HuH-7.5 (cell line): ENCODE measurements around the gene GRM1.
A peak's percentile ranks its signal among the peaks of the same experiment; 100 is the strongest.

Source experiments
- DNase-seq: peaks from one replicate; pipeline ENCODE4 v3.0.0; 2011; ENCODE audit warnings: low spot score

The GRM1 gene

DNA sequence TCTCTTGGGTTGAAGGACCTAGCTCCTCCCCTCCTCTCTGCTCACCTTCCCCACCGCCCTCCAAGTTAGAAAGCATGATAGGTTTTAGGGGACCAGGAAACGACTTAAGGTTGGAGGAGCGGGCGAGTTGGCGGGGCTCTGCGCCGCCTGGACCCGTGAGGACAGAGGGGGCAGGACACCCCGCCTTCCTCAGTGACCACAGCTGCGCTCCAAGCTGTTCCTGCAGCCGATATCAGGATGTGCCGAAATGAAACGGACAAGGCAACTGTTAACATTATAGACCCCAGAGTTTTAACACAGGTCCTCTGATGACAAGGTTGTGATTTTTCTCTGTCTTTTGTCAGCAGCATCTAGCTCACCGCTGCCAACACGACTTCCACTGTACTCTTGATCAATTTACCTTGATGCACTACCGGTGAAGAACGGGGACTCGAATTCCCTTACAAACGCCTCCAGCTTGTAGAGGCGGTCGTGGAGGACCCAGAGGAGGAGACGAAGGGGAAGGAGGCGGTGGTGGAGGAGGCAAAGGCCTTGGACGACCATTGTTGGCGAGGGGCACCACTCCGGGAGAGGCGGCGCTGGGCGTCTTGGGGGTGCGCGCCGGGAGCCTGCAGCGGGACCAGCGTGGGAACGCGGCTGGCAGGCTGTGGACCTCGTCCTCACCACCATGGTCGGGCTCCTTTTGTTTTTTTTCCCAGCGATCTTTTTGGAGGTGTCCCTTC is at the start of gene GRM1:
TSS of gene GRM1 (plus strand) at position 212 of the 722 bp plus-strand sequence. CDS start at position 668, 456 bp downstream.
- no peak for DNase-seq

DNA sequence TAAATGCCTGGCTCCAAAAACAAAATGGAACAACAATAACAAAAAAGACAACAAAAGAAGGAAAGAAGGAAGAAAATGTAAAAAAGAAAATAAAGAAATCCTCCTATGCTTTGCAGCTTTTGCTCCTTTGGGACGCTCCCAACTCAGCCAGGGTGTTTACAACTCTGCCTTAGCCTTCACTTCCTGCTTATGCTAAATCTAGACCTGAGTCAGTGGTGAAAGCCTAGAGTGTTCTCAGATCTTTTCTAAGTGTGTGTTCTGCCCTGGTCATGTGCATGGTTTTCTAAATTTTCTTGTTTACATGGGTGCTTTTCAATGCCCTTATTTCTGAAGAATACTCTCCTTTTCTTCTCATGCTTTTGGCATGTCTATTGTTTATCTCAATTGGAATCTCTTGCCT is 19.5 kb upstream of the GRM1 start:
- DNase-seq, result no peak

DNA sequence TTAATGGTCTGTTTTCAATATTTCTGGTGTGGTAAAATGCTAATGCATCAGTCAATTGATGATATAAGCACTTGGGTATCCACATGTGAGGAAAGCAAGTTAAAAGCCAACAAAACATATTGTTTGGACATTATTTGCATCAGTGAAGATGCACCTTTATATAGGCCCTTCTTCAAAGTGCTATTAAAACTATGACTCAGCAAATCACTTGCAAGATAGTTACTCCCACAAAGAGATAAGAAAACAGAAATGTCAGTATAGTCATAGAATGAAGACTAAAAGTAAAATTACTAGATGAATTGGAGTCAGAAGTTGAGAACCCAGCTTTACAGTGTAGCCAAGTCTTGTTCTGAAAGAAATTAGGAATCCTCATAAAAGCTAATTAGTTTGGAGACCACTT is 14.6 kb upstream of the GRM1 start:
- DNase-seq, result no peak

DNA sequence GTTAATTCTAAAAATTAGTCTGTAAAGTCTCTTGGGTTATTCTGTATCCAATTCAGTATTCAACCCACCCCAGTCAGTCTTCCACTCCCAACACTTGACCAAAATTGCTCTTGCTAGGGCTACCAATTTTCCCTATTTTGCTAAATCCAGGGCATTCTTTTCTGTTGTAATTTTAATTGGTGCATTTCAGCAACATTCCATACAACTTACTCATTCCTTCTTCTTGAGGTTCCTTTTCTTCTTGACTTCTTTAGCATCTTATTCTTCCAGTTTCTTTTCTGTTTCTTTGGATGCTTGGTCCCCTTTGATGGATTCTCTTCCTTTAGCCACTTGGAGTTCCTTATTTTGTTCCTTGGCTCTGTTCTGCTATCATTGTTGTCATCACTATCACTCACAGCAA is 11.2 kb upstream of the GRM1 start:
- DNase-seq, result no peak

DNA sequence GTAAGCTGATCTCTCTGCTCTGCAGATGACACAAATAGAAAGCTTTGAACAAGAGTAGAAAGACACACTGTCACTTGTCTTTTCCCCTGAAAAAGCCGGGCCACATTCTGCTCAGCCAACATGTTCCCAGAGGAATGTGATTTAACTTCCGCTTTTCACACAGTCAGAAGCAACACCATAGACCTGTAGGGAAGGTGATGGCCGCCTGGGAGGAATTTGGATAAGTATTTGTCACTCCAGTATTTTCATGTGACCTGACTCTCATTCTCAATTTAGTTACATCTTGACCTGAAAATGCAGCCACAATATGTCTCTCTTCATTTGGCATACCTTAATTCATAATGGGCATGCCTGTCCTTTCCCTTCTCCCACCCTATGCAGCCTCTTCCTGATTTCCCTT is 2.0 kb upstream of the GRM1 start:
- no peak for DNase-seq

DNA sequence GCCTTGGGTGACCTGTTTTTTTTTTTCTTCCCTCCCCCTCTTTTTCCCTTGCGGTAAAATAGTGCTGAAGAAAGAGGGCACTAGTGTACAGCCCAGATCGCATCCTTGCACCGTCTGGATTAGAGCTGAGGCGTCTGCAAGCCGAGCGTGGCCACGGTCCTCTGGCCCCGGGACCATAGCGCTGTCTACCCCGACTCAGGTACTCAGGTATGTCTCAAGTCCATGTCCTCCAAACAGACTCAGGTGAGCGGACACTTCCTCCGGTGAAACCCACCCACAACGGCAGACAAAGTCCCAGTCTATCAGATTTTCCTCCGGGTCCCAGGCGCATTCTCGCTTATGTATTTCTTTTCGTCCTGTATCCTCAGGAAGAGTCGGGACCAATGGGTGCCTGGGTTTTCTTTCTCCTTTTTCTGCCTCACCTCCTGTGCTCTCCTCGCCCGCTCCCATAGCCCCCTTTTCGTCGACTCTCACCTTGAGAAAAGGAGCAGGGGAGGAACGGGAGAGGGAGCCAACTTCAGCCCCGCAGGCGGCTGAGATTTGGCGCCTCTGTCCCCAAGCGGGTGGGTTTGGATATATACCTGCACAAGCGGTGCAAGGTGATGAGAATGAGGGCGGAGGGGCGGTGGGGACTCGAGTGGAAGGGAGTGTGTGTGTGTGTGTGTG is 1.1 kb upstream of the GRM1 start:
- DNase-seq, result no peak

DNA sequence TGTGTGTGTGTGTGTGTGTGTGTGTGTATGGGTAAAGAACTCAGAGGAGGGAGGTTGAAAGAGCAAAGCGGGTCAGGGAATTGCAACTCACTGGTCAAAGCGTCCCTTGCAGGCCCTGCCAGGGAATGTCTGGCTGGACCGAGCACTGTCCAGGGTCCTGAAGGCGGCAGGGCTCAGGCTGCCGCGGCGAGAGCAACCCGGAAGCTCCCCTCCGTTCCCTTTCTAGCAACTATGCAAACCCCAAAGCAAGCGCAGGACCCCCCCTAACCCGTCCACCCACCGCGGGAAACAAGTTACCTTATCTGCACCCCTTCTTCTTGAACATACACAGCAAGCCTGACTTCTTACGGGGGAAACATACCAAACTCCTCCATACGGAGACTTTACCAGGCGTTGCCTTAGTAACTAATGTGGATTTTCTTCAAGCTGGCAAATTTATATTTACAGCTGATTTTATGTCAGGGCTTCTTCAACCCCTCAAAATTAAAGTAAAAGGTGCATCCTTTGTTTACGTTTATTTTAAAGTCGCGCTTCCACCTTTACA is 538 bp upstream of the GRM1 start:
- DNase-seq, result peak; percentile 60

DNA sequence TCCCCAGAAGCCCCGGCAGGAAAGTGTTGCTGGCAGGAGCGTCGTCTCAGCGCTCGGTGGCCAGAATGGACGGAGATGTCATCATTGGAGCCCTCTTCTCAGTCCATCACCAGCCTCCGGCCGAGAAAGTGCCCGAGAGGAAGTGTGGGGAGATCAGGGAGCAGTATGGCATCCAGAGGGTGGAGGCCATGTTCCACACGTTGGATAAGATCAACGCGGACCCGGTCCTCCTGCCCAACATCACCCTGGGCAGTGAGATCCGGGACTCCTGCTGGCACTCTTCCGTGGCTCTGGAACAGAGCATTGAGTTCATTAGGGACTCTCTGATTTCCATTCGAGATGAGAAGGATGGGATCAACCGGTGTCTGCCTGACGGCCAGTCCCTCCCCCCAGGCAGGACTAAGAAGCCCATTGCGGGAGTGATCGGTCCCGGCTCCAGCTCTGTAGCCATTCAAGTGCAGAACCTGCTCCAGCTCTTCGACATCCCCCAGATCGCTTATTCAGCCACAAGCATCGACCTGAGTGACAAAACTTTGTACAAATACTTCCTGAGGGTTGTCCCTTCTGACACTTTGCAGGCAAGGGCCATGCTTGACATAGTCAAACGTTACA is 817 bp downstream of the GRM1 start:
- no peak for DNase-seq

DNA sequence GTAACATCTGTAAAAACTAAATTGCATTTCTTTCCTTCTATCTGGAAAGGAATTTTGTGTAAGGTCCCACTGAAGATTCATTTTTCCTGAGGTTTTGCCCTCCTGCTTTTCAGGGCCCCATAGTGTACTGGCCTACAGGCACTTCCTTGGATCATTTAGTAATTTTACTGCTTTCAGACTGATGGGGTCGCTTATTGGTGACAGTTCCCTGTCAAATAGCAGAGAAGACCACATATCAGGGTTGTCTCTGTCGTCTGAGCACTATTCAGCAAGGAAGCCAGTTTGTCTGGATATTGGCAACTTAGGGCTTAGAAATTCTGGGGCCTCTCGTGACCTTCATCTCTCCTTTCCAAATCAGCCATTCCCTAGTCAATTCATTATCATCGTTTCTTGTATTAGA is 3.5 kb downstream of the GRM1 start:
- DNase-seq, result no peak

DNA sequence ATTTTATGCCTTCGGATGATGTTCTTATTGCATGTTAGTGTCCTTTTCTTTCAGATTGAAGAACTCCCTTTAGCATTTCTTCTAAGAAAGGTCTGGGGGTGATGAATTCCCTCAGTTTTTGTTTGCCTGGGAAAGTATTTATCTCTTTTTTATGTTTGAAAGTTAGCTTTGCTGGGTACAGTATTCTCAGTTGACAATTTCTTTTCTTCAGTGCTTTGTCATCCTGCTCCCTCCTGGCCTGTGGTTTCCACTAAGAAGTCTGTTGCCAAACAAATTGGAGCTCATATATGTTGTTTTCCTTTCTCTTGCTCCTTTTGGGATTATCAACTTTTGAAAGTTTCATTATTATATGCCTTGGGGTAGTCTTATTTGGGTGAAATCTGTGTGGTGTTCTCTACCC is 11.5 kb downstream of the GRM1 start:
- DNase-seq, result no peak

DNA sequence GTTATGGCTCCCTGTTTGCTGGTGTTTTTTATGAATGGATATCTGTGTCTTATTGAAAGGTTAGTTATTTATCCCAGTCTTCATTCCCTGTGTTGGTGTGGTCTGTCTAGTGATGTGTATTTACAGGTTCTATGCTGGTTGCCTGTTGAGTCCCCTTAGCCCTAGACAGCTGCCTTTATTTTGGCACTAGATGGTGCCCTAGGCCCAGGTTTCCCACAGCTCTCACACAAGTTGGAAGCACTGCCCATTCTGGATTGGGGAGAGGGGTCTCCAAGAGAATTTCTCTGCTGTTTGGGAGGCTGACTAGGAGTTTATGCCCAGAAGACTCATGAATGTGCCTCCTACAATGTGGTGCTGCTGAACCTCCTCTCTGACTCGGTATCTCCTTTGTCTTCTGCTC is 12.4 kb downstream of the GRM1 start:
- no peak for DNase-seq

DNA sequence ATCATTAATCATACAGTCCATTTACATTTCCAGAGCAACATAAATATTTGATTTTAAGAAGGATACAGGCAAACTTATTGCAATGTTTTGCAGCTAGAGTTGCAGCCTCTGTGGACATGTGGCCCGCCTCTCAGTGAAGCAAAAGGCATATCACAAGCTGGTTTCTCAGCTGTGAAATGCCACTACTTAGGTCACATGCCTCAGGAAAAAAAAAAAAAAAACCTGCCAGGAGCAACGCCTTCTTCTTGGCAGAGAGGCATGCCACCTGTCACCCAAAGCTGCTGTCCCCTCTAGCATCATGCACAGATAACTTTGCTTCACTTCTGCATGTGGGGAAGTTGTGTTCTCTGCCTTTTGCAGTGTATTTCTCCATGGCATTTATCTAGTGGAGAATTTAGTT is 18.5 kb downstream of the GRM1 start:
- DNase-seq, result no peak

DNA sequence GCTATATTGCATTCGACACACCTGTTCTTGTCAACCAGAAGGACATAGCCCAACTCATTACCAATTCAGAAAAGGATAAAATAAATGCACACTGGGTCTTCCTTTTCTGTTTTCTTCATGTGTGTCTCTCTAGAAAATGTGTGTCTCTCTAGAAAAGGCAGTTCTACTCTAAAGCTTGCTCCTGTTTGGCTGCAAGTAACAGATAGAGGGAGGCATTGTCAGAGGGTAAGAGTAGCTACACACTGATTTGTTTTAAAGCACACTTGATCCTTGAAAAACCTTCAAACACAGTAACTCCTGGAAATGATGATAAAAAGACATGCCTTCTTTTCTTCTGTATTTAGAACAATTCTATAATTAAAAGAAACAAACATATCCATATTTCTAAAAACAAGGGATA is 21.3 kb downstream of the GRM1 start:
- no peak for DNase-seq

DNA sequence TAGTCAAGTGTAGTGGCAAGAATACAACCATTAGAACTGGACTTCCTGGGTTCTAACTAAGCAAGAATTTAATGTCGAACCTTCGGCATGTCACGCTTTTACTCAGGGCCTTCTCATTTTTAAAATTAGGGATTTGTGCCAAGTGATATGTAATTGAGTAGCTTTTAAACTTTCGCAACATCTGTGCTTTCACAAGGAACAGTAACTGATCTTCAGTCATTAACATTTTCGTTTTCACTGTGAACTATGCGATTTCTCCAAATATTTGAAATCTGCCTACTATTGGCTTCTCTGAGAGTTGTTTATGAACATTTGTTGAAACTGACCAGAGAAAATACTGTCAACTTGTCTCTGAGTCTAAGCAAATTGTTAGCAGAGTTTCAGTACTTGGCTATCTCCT is 27.6 kb downstream of the GRM1 start:
- no peak for DNase-seq

DNA sequence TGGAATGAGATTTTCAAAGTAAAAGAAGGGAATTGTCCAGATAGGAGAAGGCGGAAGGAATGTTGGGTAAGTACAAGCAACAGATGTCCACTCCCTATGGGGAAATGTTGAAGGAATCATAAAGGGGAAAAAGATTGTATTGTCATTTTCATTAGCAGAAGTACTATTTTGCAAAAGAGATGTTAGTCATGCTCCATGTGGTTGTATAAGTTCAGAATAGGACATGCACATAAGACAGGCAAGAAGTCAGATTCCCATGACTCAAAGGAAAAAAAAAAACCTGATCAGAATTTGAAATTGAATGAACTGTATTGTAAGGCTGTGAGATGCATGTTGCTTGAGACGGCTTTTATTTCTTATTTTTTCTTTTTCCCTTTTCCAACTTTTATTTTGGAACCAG is 36.8 kb downstream of the GRM1 start:
- DNase-seq, result no peak

DNA sequence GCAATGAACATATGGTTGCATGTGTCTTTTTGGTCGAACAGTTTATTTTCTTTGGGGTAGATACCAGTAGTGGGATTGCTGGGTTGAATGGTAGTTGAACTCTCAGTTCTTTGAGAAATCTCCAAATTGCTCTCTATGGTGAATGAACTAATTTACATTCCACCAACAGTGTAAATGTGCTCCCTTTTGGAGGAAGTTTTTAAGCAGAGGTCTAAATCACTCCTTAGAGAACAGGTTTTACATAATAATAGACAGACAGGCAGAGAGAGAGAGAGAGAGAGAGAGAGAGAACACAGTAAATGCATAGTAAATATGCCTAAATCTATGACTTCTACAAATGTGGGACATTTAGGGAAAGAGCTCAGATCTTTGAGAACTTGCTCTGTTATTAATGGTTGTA is 37.6 kb downstream of the GRM1 start:
- DNase-seq, result no peak

DNA sequence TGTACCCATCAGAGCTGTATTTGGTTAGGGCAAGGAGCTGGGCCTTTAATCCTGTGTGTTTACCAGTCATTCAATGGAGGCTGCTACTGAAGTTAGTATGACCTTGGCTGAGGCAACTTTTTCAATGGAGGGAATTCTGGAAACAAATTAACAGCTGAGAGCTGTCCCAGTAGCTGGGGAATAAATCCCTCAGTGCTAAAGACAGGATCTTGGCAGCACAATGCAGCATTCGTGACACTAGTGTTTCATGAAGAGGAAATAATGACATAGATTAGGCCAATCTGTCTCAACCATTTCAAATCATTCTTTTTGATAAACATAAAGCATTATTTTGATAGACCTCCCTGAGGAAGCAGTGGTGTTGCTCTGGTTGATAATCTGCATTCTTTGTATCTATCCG is 42.9 kb downstream of the GRM1 start:
- DNase-seq, result no peak

DNA sequence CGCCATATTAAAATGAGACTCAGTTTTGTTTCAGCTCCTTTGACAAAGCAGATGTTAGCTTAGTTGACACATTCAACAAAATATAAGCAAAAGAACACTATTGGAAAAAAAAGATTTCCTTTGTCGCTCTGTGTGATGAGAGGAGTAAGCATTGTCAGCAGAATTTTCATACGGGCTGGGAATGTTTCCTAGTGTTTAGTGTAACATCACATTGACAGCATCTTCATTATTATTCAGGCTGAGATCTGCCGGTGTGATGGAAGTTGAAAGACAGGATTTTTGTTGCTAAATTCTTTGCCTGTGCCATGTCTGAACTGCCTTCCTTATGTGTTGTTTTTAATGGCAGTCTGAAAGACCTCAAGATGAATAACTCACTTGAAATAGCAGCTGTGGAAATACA is 49.1 kb downstream of the GRM1 start:
- no peak for DNase-seq

DNA sequence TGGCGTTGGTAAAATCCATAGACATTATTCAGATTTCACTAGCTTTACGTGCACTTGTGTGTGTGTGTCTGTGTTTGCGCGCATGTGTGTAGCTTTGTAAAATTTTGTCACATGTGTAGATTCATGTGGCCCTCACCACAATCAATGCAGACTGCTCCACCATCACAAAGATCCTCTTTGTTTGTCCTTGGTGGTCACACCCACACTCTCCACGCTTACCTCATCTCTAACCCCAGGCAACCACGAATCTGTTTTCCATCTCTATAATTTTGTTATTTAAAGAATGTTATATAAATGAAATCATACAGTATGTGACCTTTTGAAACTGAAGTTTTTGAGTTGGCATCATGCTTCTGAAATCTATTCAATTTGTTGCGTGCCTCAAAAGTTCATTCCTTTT is 58.5 kb downstream of the GRM1 start:
- DNase-seq, result no peak

DNA sequence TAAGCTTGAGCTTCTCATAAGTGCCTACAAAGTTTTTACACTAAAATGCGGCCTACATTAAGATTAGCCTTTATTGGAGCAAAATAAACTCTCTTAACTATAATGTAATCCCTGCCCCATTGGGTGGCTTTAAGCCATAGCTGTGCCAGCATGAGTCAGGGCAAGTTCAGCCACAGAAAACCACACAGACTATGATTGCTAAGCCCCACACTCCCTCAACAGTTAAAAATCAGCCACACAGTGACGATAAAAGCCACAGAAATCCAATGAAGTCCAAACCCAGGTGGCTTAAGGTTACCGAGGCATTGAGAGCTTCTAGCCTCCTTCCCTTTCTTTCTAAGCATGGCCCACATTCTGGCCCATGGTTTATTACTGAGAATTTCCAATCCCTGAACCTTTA is 61.6 kb downstream of the GRM1 start:
- DNase-seq, result no peak

DNA sequence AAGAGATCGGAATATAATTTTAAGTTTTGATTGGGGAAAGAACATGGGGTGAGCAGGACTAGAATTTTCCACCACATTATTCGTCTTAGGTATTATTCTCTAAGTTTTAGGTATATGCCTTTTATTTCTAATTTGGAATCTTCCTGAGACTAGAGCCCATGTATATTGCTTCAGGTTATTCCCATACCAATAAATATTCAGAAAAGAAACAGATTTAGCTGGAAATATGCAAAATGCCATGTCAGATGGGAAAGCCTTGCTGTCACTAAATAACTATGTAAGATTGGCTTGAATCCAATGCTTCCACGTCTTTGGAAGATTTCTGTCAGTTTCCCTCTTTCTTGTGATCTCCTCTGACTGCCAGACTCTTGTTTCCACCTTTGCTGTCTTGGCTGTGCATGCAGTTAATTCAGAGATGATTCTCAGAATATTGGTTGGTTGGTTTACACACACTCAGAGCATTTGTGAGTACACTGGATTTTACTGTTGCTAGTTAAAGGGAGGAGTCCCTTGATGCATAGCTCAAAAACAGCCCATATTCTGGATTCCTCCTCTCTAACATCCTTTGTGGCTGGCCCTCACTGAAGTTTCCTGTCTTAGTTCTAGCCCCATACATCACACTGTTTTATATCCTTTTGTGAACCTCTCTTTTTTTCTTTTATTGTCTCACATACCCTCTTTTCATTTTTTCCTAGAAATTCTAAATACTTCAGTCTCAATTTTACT is 64.3 kb downstream of the GRM1 start:
- no peak for DNase-seq

DNA sequence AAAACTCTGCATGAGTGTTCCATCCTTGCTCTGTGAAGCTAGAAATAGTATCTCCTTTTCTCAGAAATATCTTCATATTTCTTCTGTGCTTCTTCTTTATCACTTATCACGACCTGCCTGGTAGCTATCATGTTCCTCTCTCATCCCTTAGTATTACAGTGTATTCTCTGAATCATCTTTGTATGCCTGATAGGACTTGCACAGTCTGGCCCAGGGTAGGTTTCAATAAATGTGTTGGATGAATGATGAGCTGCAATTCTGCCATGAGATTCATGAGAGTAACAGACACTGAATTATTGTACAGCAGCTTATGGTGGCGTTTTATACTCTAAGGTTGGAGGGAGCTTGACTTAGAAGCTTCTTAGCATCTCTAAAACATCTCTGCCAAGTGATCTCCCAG is 66.6 kb downstream of the GRM1 start:
- DNase-seq, result no peak

DNA sequence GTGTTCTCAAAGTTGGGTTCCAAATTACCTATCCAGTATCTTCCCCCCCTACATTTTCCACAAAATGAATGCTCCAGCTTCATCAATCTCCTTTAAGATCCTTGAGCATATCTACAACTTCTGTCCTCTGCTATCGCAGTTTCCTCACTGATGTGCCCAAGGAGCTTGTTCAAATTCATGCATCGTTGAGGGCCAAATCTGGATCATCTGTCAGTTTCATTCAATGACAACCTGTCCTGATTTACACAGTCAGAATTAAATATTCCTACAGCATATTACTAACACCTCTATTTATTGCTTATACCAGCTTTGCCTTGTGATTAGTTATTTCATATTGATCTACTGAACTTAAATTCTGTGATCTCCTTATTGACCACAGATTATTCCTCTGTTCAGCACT is 68.7 kb downstream of the GRM1 start:
- no peak for DNase-seq
